Neural crest cell (in vitro differentiated cells): ENCODE data around the gene RTN4RL2. TPM values are rescaled to one million over a fixed set of nuclear protein-coding genes. Genes with fewer than 3 reads are reported as not detected.
A peak's percentile ranks its signal among the peaks of the same experiment; 100 is the strongest.

ENCODE experiments used
- DNase-seq: peaks from one replicate; pipeline ENCODE4 v3.0.0; 2021; ENCODE audit warnings: low read depth, mixed read lengths, low spot score
- H3K27ac Mint-ChIP-seq: one replicate; pipeline ENCODE4 v1.8.0; 2021; ENCODE audit warnings: mild to moderate bottlenecking, mixed read lengths; ENCODE audit not compliant: unreplicated experiment
- H3K27me3 Mint-ChIP-seq: 2 replicates; pipeline ENCODE4 v1.8.0; 2021; ENCODE audit warnings: low read depth, mild to moderate bottlenecking, mixed read lengths
- H3K36me3 Mint-ChIP-seq: 2 replicates; pipeline ENCODE4 v1.8.0; 2021; ENCODE audit warnings: low read depth, mild to moderate bottlenecking, mixed read lengths
- H3K4me1 Mint-ChIP-seq: 2 replicates; pipeline ENCODE4 v1.8.0; 2021; ENCODE audit warnings: mixed read lengths
- H3K4me3 Mint-ChIP-seq: one replicate; pipeline ENCODE4 v1.8.0; 2021; ENCODE audit warnings: mild to moderate bottlenecking, mixed read lengths
- H3K9me3 Mint-ChIP-seq: 2 replicates; pipeline ENCODE4 v1.8.0; 2021; ENCODE audit warnings: mixed read lengths
- total RNA-seq: library from RNA; stranded (reverse); gene quantifications from 2 replicates; pipeline ENCODE4 v1.2.1, GENCODE V29; 2021
- TF ChIP-seq, protein P1 (sequence below): fragments of 200-600 bp; sonication (generic); conservative IDR thresholded peaks from 2 replicates; pipeline ENCODE4 v1.5.0; 2021; ENCODE audit warnings: antibody characterized with exemption, mild to moderate bottlenecking

Gene RTN4RL2
- total RNA-seq, 1 donor from 2014 or later, result 2.4 TPM

DNA sequence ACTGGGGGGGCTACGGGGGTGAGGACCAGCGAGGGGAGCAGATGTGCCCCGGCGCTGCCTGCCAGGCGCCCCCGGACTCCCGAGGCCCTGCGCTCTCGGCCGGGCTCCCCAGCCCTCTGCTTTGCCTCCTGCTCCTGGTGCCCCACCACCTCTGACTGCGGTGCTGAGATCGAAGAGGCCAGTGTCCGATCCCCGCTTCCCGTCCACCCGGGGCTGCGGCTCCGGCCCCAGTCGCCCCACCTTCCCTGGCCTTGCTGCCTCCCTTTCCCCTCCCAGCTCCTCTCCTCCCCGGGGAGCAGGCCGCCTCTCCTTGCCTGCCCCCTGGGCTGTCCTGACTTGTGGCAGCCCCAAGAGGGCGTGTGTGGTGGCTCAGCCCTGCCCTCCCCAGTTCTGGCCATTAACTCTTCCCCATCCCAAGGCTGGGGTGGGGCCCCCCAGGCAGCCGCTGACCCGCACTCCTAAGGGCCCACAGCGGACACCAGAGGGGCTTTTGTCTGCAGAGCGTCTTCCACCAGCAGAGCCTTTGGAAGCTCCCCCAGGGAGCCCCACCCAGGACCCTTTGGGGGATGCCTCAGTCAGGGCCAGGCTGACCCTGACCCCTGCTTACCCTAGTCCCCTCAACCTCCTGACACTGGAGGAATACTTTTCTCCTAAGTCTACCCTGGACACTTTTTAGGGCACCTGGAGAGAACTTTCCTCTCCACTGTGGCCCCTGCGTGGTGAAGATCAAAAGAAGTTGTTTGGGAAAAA, 16.6 kb downstream of the RTN4RL2 start:
- H3K36me3 Mint-ChIP-seq, result no peaks in the 10 kb centered on the region
- TF ChIP-seq, protein P1, sequence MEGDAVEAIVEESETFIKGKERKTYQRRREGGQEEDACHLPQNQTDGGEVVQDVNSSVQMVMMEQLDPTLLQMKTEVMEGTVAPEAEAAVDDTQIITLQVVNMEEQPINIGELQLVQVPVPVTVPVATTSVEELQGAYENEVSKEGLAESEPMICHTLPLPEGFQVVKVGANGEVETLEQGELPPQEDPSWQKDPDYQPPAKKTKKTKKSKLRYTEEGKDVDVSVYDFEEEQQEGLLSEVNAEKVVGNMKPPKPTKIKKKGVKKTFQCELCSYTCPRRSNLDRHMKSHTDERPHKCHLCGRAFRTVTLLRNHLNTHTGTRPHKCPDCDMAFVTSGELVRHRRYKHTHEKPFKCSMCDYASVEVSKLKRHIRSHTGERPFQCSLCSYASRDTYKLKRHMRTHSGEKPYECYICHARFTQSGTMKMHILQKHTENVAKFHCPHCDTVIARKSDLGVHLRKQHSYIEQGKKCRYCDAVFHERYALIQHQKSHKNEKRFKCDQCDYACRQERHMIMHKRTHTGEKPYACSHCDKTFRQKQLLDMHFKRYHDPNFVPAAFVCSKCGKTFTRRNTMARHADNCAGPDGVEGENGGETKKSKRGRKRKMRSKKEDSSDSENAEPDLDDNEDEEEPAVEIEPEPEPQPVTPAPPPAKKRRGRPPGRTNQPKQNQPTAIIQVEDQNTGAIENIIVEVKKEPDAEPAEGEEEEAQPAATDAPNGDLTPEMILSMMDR, result peak; percentile 42
- peaks cover 97% of the 10 kb centered on the region for H3K27me3 Mint-ChIP-seq

DNA sequence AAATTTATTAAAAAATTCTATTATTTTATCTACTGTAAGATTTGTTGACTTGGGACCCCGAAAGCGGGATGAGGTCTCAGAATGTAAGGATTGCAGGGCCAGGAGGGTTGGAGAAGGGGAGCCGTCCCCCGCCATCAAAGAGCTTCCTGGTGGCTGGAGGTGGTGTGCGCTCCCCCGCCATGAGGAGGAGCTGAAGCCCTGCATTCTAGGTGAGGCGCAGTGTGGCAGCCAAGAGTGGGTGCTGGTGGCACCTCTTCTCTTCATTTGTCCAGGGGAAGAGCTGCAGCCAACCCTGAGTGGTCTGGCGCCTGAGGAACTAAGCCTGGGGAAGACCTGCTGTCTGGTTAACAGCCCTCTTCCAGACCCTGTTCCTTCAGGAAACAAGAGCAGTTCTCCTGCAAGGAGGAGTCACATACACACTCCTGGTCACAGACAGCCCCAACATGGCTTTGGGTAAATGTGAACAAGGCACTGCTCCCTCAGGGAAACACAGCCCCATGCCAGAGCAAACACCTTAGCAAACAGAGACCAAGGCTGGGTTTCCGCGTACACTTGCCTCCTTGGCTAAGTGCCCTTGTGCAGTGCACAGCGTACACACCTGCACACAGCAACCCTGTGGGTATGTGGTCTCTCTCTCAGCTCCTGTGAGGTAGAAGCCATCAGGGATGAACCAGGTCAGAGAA, 17.3 kb downstream of the RTN4RL2 start:
- DNase-seq, result no peak
- H3K27ac Mint-ChIP-seq, result no peak overlapping the region
- peaks cover 95% of the 10 kb centered on the region for H3K27me3 Mint-ChIP-seq
- H3K36me3 Mint-ChIP-seq, result no peaks in the 10 kb centered on the region
- H3K4me1 Mint-ChIP-seq, result peaks cover 29% of the 10 kb centered on the region
- TF ChIP-seq, protein P1, result no peak
- peak overlapping the region; percentile 28 for H3K4me3 Mint-ChIP-seq
- no peaks in the 10 kb centered on the region for H3K9me3 Mint-ChIP-seq

More for the DNA sequence above, 16.6 kb downstream of the RTN4RL2 start:
- DNase-seq, result no peak
- Mint-ChIP-seq H3K4me1 (peaks cover 25% of the 10 kb centered on the region), H3K27ac (no peak overlapping the region), H3K9me3 (no peaks in the 10 kb centered on the region), H3K4me3 (peak overlapping the region; percentile 54)

DNA sequence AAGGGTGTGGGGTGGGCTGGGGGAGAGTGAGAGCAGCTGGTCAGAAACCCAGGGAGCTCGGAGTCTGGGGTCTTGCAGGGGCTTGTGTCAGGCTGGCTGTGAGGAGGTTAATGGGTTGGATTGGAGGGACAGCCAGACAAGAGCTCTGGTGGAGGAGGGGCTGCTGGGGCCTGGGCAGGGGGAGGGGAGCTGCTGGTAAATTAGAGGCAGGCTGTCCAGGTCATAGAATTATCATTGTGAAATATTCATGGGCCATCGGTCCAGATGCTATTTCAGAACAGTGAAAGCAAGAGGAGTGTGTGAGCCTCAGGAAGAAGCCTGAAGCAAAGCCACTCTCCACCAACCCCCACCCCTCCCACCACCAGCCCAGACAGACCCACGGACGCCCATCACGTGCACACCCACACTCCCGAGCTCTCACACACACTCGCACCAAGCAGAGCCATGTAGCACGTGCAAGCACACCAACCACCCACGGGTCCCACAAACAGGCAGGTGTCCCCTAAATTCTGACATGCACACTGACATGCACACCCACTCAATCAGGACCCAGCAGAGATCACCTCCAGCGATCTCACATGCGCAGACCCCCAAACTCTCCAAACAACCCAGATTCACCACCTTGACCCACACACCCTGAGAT, 18.8 kb downstream of the RTN4RL2 start:
- Mint-ChIP-seq H3K9me3 (no peaks in the 10 kb centered on the region), H3K27ac (no peak overlapping the region), H3K4me3 (peak overlapping the region; percentile 79), H3K27me3 (peaks cover 89% of the 10 kb centered on the region), H3K36me3 (no peaks in the 10 kb centered on the region), H3K4me1 (peaks cover 29% of the 10 kb centered on the region)
- no peak for DNase-seq
- TF ChIP-seq, protein P1, result no peak

DNA sequence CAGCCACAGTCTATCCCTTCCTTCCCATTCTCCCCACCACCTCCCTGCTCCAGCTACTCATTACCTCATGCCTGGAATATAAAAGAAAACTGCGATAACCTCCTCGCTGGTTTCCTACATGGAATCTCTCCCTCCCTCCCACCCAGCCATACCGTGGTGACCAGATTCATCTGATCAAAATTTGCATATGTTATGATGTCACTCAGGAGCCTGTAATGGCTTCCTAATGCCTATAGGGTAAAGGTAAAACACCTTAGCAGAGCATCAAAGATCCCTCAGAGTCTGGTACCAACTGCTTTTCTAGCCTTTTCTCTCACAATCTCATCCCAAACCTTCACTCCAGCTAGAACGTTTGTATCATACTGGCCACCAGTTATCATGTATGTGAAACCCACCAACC, 19.6 kb downstream of the RTN4RL2 start:
- Mint-ChIP-seq H3K27me3 (peaks cover 85% of the 10 kb centered on the region), H3K4me1 (peaks cover 29% of the 10 kb centered on the region), H3K36me3 (no peaks in the 10 kb centered on the region), H3K9me3 (no peaks in the 10 kb centered on the region), H3K4me3 (peak overlapping the region; percentile 38), H3K27ac (no peak overlapping the region)
- DNase-seq, result no peak
- TF ChIP-seq, protein P1, result no peak

DNA sequence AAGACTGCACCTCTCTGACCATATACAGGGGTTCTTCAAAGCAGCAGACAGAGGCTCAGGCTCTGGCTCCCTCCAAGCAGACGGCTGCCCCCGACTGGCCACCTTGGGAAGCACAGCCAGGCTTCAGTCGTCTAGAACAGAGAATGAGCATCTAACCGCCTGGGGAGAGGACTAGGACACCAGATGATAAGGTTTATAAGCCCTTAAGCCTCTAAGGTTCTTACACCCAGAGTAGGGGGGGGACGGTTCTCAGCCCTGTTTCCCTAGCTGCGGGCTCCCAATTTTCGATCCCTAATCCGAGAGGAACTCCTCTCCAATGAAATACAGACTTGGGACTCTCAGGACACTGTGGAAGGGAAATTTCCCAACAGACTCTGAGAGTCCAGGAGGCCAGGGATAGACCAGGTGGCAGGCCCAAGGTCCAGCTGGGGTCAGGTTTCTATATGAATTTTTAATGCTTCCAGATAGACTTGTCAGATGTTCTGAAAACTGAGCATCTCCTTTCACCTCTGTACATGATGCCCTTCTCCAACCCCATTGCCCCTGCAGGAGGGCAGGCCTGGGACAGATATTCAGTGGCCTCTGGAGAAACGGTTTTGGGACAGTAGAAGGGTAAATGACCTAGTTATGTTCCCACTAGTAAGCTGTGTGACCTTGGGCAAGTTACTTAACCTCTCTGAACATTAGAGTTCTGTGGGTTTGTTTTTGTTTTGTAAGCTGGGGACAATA, 20.2 kb downstream of the RTN4RL2 start:
- TF ChIP-seq, protein P1, result peak; percentile 72
- Mint-ChIP-seq H3K27ac (no peak overlapping the region), H3K4me3 (peak overlapping the region; percentile 38), H3K27me3 (peaks cover 79% of the 10 kb centered on the region), H3K4me1 (peaks cover 29% of the 10 kb centered on the region), H3K9me3 (no peaks in the 10 kb centered on the region), H3K36me3 (no peaks in the 10 kb centered on the region)
- peak; percentile 78 for DNase-seq
